ENCODE measurements around the gene LAMP2. TPM values are rescaled to one million over a fixed set of nuclear protein-coding genes. Genes with fewer than 3 reads are reported as not detected.

Gene LAMP2
- total and polyA plus RNA-seq, 9 of the 15 experiments (the other 6 are each of a cell fraction or from before 2014, with no cell fraction given): 22.3 to 77.7 (median 48.6) TPM

- peak; percentile 63 for TF ChIP-seq USF2 (CRISPR knock-in tag; IDR thresholded peaks at IDR 0.05)
- TF ChIP-seq DMBX1 (CRISPR knock-in tag; IDR thresholded peaks at IDR 0.05; ENCODE audit: borderline replicate concordance): no peak
- TF ChIP-seq ZFX (CRISPR knock-in tag; IDR thresholded peaks at IDR 0.05): no peak
- no peak for TF ChIP-seq PHF21A (IDR thresholded peaks at IDR 0.05; ENCODE audit: borderline replicate concordance, low read depth)
- TF ChIP-seq ZNF347 (CRISPR knock-in tag; IDR thresholded peaks at IDR 0.05; ENCODE audit: low read depth): no peak
- TF ChIP-seq RAD51 (IDR thresholded peaks at IDR 0.05; ENCODE audit: borderline replicate concordance, low read depth): peak; percentile 29; the same call in 1 of the 2 replicates
- no peak for TF ChIP-seq ZBTB33 (CRISPR knock-in tag; IDR thresholded peaks at IDR 0.05)
- TF ChIP-seq SREBF1 (IDR thresholded peaks at IDR 0.05; ENCODE audit: borderline replicate concordance, low read depth, low read length): no peak
- no peak for TF ChIP-seq ZNF695 (CRISPR knock-in tag; IDR thresholded peaks at IDR 0.05)
- TF ChIP-seq WHSC1 (IDR thresholded peaks at IDR 0.05; ENCODE audit: low read length): no peak
- peak; percentile 62; the same call in 1 of the 2 replicates for TF ChIP-seq REST (IDR thresholded peaks at IDR 0.05; ENCODE audit: borderline replicate concordance)
- no peak for TF ChIP-seq REST (CRISPR knock-in tag; IDR thresholded peaks at IDR 0.05; ENCODE audit: low read depth)
- TF ChIP-seq PBX2 (CRISPR knock-in tag; IDR thresholded peaks at IDR 0.05; ENCODE audit: low read depth): no peak
- TF ChIP-seq PBX2 (tag; conservative IDR thresholded peaks at IDR 0.05; ENCODE audit: low read depth): no peak
- TF ChIP-seq RAD21 (CRISPR knock-in tag; conservative IDR thresholded peaks at IDR 0.05 in 1 of 2, IDR thresholded peaks at IDR 0.05 in 1 of 2): peak in 1 of 2 experiments; percentile 38; a peak in 2 of 4 replicates
Observed at GRCh38 chrX:120380699-120381098, 88.4 kb downstream of the LAMP2 start (continued).

Measured in K562 (cell line).